Ovary (tissue), 3 donors: ENCODE results near the gene COBL.

Source experiments
- EP300 ChIP-seq: sonication (generic); formaldehyde crosslinking; IDR thresholded peaks from one replicate; pipeline ENCODE4 v1.6.1; 2017; ENCODE audit warnings: antibody characterized with exemption
- POLR2A ChIP-seq: fragments of 450-650 bp; IDR thresholded peaks from one replicate; pipeline ENCODE4 v1.6.1; 2017; ENCODE audit warnings: antibody characterized with exemption, mild to moderate bottlenecking, moderate library complexity
- TF ChIP-seq, protein P1 (sequence below), 3 donors: fragments of 450-650 bp in 2 of 3; fragments of 200-600 bp in 1 of 3; IDR thresholded peaks; one replicate each; pipeline versions ENCODE4 v1.5.1 to v1.8.0; 2016 to 2022; ENCODE audit warnings: antibody characterized with exemption in 3 of 3, mild to moderate bottlenecking in 1 of 3
- donor health status: DM: no; HTN: no; CAD: no.

DNA sequence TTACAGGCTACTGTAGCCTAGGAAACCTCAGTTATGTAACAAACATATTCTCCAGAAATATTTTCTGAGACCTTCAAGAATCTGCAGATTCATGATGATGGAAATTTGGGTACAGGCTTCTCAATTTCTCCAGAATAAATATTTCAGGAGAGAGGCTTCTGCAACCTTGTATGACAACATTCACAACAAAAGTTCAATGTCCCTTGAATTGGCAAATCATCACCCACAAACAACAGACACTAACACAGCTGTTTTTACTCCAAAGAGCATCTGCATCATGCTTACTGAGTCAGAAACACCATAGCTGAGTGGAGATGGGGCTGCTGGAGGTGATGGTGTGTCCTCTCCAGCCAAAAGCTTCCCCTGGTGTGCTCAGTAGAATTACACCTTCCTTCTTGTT, 9.3 kb upstream of the COBL start:
- TF ChIP-seq, protein P1, sequence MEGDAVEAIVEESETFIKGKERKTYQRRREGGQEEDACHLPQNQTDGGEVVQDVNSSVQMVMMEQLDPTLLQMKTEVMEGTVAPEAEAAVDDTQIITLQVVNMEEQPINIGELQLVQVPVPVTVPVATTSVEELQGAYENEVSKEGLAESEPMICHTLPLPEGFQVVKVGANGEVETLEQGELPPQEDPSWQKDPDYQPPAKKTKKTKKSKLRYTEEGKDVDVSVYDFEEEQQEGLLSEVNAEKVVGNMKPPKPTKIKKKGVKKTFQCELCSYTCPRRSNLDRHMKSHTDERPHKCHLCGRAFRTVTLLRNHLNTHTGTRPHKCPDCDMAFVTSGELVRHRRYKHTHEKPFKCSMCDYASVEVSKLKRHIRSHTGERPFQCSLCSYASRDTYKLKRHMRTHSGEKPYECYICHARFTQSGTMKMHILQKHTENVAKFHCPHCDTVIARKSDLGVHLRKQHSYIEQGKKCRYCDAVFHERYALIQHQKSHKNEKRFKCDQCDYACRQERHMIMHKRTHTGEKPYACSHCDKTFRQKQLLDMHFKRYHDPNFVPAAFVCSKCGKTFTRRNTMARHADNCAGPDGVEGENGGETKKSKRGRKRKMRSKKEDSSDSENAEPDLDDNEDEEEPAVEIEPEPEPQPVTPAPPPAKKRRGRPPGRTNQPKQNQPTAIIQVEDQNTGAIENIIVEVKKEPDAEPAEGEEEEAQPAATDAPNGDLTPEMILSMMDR (IDR thresholded peaks at IDR 0.05) = no peak
- no peak for TF ChIP-seq EP300
- no peak for TF ChIP-seq POLR2A
